Neural cell (in vitro differentiated cells): ENCODE data around the gene PRMT3. TPM values are rescaled to one million over a fixed set of nuclear protein-coding genes. Genes with fewer than 3 reads are reported as not detected.

ENCODE experiments used
- H2AFZ ChIP-seq: fragments of 200-600, 300-800 bp; sonication (generic), shearing (Covaris generic); 2 replicates; pipeline ENCODE4 v1.6.0; 2014; ENCODE audit warnings: low read depth, mild to moderate bottlenecking, antibody characterized with exemption, low read length, moderate library complexity
- H3F3A ChIP-seq: fragments of 200-600 bp; shearing (Covaris generic); 2 replicates; pipeline ENCODE4 v1.6.1; 2016; ENCODE audit warnings: mild to moderate bottlenecking, moderate library complexity, mixed read lengths, antibody characterized with exemption, low read length; ENCODE audit not compliant: insufficient read depth, poor library complexity, severe bottlenecking
- H3K27ac ChIP-seq: fragments of 200-600, 300-800 bp; sonication (generic), shearing (Covaris generic); 2 replicates; pipeline ENCODE4 v1.5.1; 2014; ENCODE audit warnings: mild to moderate bottlenecking, low read length, moderate library complexity
- H3K27me3 ChIP-seq: fragments of 300-800, 200-600 bp; sonication (generic), shearing (Covaris generic); 2 replicates; pipeline ENCODE4 v1.6.0; 2014; ENCODE audit warnings: mild to moderate bottlenecking, low read depth, low read length, moderate library complexity; ENCODE audit not compliant: insufficient read depth
- H3K36me3 ChIP-seq: fragments of 300-800, 200-600 bp; sonication (generic), shearing (Covaris generic); 2 replicates; pipeline ENCODE4 v1.5.1; 2014; ENCODE audit warnings: mild to moderate bottlenecking, antibody characterized with exemption, low read length, moderate library complexity; ENCODE audit not compliant: insufficient read depth
- H3K4me2 ChIP-seq: fragments of 300-800, 200-600 bp; sonication (generic), shearing (Covaris generic); 2 replicates; pipeline ENCODE4 v1.6.0; 2014; ENCODE audit warnings: mild to moderate bottlenecking, low read length
- H3K4me3 ChIP-seq: fragments of 300-800, 200-600 bp; sonication (generic), shearing (Covaris generic); 2 replicates; pipeline ENCODE4 v1.5.1; 2014; ENCODE audit warnings: mild to moderate bottlenecking, low read length, moderate library complexity
- H3K79me2 ChIP-seq: fragments of 200-600 bp; shearing (Covaris generic); replicated peaks from 2 replicates; pipeline ENCODE4 v1.6.0; 2014; ENCODE audit warnings: mild to moderate bottlenecking, low read length, moderate library complexity; ENCODE audit not compliant: insufficient read depth
- H3K9ac ChIP-seq: fragments of 300-800, 200-600 bp; sonication (generic), shearing (Covaris generic); 2 replicates; pipeline ENCODE4 v1.6.1; 2016; ENCODE audit warnings: mild to moderate bottlenecking, low read length, mixed read lengths
- H3K9me2 ChIP-seq: fragments of 200-600 bp; shearing (Covaris generic); 2 replicates; pipeline ENCODE4 v1.6.1; 2016; ENCODE audit warnings: mild to moderate bottlenecking, low read length, mixed read lengths; ENCODE audit not compliant: insufficient read depth
- H3K9me3 ChIP-seq: fragments of 200-600, 300-800 bp; sonication (generic), shearing (Covaris generic); 2 replicates; pipeline ENCODE4 v1.6.1; 2016; ENCODE audit warnings: mild to moderate bottlenecking, mixed run types, low read length, moderate library complexity, mixed read lengths
- H4K20me1 ChIP-seq: fragments of 200-600 bp; shearing (Covaris generic); 2 replicates; pipeline ENCODE4 v1.6.1; 2016; ENCODE audit warnings: mild to moderate bottlenecking, mixed run types; ENCODE audit not compliant: insufficient read depth
- CTCF ChIP-seq: fragments of 450-650 bp; IDR thresholded peaks from 2 replicates; pipeline ENCODE4 v1.5.1; 2014; ENCODE audit warnings: antibody characterized with exemption, mild to moderate bottlenecking, moderate library complexity; ENCODE audit not compliant: poor library complexity, severe bottlenecking
- EP300 ChIP-seq: fragments of 450-650 bp; conservative IDR thresholded peaks from 2 replicates; pipeline ENCODE4 v1.6.1; 2014; ENCODE audit warnings: antibody characterized with exemption, mild to moderate bottlenecking, moderate library complexity; ENCODE audit not compliant: poor library complexity, severe bottlenecking
- EZH2 ChIP-seq: fragments of 200-600, 300-800 bp; shearing (Covaris generic), sonication (generic); IDR thresholded peaks from 2 replicates; pipeline ENCODE4 v1.6.1; 2014; ENCODE audit warnings: antibody characterized with exemption, low read length, borderline replicate concordance, mild to moderate bottlenecking; ENCODE audit not compliant: insufficient read depth, poor library complexity, severe bottlenecking
- MXI1 ChIP-seq: fragments of 450-650 bp; conservative IDR thresholded peaks from 2 replicates; pipeline ENCODE4 v1.6.1; 2014; ENCODE audit warnings: antibody characterized with exemption, mild to moderate bottlenecking; ENCODE audit not compliant: poor library complexity, severe bottlenecking
- POLR2AphosphoS5 ChIP-seq: IDR thresholded peaks from 2 replicates; pipeline ENCODE4 v1.6.1; 2012
- RAD21 ChIP-seq: fragments of 450-650 bp; conservative IDR thresholded peaks from 2 replicates; pipeline ENCODE4 v1.6.1; 2014; ENCODE audit warnings: antibody characterized with exemption, mild to moderate bottlenecking, moderate library complexity
- REST ChIP-seq: IDR thresholded peaks from 2 replicates; pipeline ENCODE4 v1.6.1; 2012; ENCODE audit warnings: borderline replicate concordance
- SMC3 ChIP-seq: fragments of 450-650 bp; conservative IDR thresholded peaks from 2 replicates; pipeline ENCODE4 v1.6.1; 2014; ENCODE audit warnings: antibody characterized with exemption, mild to moderate bottlenecking, moderate library complexity; ENCODE audit not compliant: poor library complexity
- TAF1 ChIP-seq: IDR thresholded peaks from 2 replicates; pipeline ENCODE4 v1.6.1; 2012; ENCODE audit warnings: low read depth
- polyA plus RNA-seq: library from polyadenylated mRNA; depleted of rRNA; stranded (reverse); fragments of >200 nt; gene quantifications from 2 replicates; pipeline ENCODE4 v1.2.3, GENCODE V29; 2014

The PRMT3 gene
- polyA plus RNA-seq, 1 donor from 2014 or later = 16.5 TPM

- no peaks in the 10 kb centered on the region for H3F3A ChIP-seq
- H3K9ac ChIP-seq = no peak overlapping the region
- H4K20me1 ChIP-seq = no peaks in the 10 kb centered on the region
- no peak for TF ChIP-seq EP300
- no peak for TF ChIP-seq POLR2AphosphoS5
- TF ChIP-seq MXI1 = no peak
- TF ChIP-seq SMC3 = no peak
- no peak for TF ChIP-seq CTCF
- no peak for TF ChIP-seq EZH2
- TF ChIP-seq RAD21 = no peak
- no peak for TF ChIP-seq TAF1
- no peak for TF ChIP-seq REST
- no peak overlapping the region for H3K4me2 ChIP-seq
- no peaks in the 10 kb centered on the region for H3K9me2 ChIP-seq
- H3K36me3 ChIP-seq = no peaks in the 10 kb centered on the region
- no peak overlapping the region for H3K4me3 ChIP-seq
- no peaks in the 10 kb centered on the region for H3K9me3 ChIP-seq
- H3K79me2 ChIP-seq = no peaks in the 10 kb centered on the region
- H3K27me3 ChIP-seq = no peaks in the 10 kb centered on the region
- H2AFZ ChIP-seq = no peak overlapping the region
- H3K27ac ChIP-seq = no peak overlapping the region
These were observed 71.6 kb downstream of the PRMT3 start for GRCh38 chr11:20458905-20459632.

GRCh38 chr11:20459865-20460264 lies 72.3 kb downstream of the PRMT3 start:
- no peak for TF ChIP-seq RAD21
- TF ChIP-seq EZH2 = no peak
- TF ChIP-seq SMC3 = no peak
- no peak for TF ChIP-seq TAF1
- H3K27me3 ChIP-seq = no peaks in the 10 kb centered on the region

More at GRCh38 chr11:20459865-20460264, 72.3 kb downstream of the PRMT3 start:
- Histone ChIP-seq H3K4me3 (no peak overlapping the region), H3K9ac (no peak overlapping the region), H3K36me3 (no peaks in the 10 kb centered on the region), H3F3A (no peaks in the 10 kb centered on the region), H3K9me3 (no peaks in the 10 kb centered on the region), H2AFZ (no peak overlapping the region), H3K9me2 (no peaks in the 10 kb centered on the region), H3K79me2 (no peaks in the 10 kb centered on the region), H3K27ac (no peak overlapping the region), H3K4me2 (no peak overlapping the region), H4K20me1 (no peaks in the 10 kb centered on the region)
